NB4 (cell line): ENCODE data around the gene TECTA.

Source experiments
- POLR2A ChIP-seq: IDR thresholded peaks from 2 replicates; pipeline ENCODE4 v1.6.1; 2011; ENCODE audit warnings: mild to moderate bottlenecking; ENCODE audit not compliant: insufficient read length; ENCODE audit errors: extremely low read depth
- TF ChIP-seq, protein P1 (sequence below): IDR thresholded peaks from one replicate; pipeline ENCODE4 v1.5.1; 2012; ENCODE audit warnings: low read depth, low read length

DNA sequence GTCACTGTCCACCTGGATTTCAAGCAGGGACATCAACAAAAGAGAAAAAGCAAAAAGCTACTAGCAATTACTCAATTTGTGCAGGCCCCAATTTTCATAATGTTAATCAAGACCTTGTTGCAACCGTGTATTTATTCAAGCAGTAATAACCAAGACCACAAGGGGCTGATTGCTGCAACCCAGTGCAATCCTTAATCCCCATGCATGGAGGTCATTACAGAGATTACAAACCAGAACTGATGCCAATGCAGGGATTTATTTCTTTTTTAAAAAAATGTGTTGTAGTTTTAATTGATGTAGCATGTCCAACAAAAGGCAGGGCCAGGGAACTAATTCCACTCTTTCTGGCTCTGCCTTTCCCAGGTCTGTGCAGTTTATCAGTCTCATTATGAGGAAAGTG lies 18.4 kb downstream of the TECTA start:
- TF ChIP-seq, protein P1, sequence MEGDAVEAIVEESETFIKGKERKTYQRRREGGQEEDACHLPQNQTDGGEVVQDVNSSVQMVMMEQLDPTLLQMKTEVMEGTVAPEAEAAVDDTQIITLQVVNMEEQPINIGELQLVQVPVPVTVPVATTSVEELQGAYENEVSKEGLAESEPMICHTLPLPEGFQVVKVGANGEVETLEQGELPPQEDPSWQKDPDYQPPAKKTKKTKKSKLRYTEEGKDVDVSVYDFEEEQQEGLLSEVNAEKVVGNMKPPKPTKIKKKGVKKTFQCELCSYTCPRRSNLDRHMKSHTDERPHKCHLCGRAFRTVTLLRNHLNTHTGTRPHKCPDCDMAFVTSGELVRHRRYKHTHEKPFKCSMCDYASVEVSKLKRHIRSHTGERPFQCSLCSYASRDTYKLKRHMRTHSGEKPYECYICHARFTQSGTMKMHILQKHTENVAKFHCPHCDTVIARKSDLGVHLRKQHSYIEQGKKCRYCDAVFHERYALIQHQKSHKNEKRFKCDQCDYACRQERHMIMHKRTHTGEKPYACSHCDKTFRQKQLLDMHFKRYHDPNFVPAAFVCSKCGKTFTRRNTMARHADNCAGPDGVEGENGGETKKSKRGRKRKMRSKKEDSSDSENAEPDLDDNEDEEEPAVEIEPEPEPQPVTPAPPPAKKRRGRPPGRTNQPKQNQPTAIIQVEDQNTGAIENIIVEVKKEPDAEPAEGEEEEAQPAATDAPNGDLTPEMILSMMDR = no peak
- TF ChIP-seq POLR2A = no peak
